ENCODE data around the gene RPS10. TPM values are rescaled to one million over a fixed set of nuclear protein-coding genes. Genes with fewer than 3 reads are reported as not detected.
"Not testable (repeated sequence)": the region's sequence is repeated elsewhere in the genome, so short reads cannot be mapped to it uniquely, and the experiment has no call there.

RPS10 gene
- total RNA-seq, 1 experiment from 2014 or later = 2,553 TPM

GRCh38 chr6:34416877-34417371 lies 8.9 kb downstream of the RPS10 start:
- in situ Hi-C loops (cut with HindIII; ENCODE audit: low pct_unique_long_range_greater_than_20kb, low sequenced_read_pairs) = no loop called here
- DNase-seq (ENCODE audit: low read depth, low spot score) = no peak

- DNase-seq (ENCODE audit: low read depth, low spot score) = peak; percentile 87
- in situ Hi-C loops (cut with HindIII; ENCODE audit: low pct_unique_long_range_greater_than_20kb, low sequenced_read_pairs) = no loop called here
Measured at GRCh38 chr6:34414999-34415858, 10.6 kb downstream of the RPS10 start.

DNA sequence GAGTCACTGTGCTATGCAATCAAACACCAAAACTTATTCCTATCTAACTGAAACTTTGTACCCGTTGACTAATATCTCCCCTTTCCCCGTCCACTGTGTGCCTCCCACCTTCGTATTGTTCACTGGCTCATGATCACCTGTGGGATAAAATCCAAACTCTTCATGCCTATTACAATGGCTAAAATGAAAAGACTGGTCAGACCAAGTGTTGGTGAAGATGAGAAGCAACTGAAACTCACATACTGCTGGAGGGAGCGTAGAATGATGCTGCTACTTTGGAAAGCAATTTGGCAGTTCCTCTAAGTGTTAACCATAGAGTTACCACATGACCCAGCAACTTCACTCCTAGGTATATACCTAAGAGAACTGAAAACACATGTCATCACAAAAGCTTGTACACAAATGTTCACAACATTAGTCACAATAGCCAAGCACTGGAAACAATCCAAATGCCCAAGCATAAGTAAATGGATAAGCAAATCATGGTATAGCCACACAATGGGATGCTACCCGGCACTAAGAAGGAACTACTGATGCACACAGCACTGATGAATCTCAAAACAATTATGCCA lies 13.1 kb downstream of the RPS10 start:
- no peak for DNase-seq (ENCODE audit: low read depth, low spot score)
- in situ Hi-C loops (cut with HindIII; ENCODE audit: low pct_unique_long_range_greater_than_20kb, low sequenced_read_pairs) = no loop called here

GRCh38 chr6:34412016-34412415 lies 13.9 kb downstream of the RPS10 start:
- DNase-seq (ENCODE audit: low read depth, low spot score) = peak; percentile 97
- in situ Hi-C loops (cut with HindIII; ENCODE audit: low pct_unique_long_range_greater_than_20kb, low sequenced_read_pairs) = no loop called here

DNA sequence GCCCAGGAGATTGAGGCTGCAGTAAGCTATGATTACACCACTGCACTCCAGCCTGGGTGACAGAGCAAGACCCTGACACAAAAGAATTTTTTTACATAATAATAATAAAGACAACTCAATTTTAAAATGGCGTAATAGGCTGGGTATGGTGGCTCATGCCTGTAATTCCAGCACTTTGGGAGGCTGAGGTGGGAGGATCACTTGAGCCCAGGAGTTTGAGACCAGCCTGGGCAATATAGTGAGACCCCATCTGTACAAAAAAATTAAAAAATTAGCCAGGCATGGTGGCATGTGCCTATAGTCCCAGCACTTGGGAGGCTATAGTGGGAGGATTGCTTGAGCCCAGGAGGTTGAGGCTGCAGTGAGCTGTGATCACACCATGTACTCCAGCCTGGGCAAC lies 18.0 kb downstream of the RPS10 start:
- in situ Hi-C loops (cut with HindIII; ENCODE audit: low pct_unique_long_range_greater_than_20kb, low sequenced_read_pairs); DNase-seq (ENCODE audit: low read depth, low spot score): not testable (repeated sequence)

DNA sequence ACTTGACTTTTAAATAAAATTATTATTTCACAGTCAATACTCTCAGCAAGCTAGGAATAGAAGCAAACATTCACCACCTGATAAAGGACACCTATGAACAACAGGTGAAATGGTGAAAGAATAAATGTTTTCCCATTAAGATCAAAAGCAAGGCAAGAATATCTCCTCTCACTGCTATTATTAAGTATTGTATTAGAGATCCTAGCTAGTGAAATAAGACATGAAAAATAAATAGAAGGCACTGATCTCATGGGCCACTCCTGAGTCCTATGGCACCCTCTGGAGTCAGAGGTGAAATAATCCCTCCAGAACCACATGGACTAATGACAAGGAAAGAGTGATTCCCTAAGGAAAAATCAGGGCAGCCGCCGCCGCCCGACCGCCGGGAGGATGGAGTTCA lies 29.4 kb downstream of the RPS10 start:
- in situ Hi-C loops (cut with HindIII; ENCODE audit: low pct_unique_long_range_greater_than_20kb, low sequenced_read_pairs) = no loop called here

GRCh38 chr6:34393966-34394305 lies 31.9 kb downstream of the RPS10 start:
- DNase-seq (ENCODE audit: low read depth, low spot score) = no peak
- in situ Hi-C loops (cut with HindIII; ENCODE audit: low pct_unique_long_range_greater_than_20kb, low sequenced_read_pairs) = no loop called here

More for the DNA sequence above, 29.4 kb downstream of the RPS10 start:
- DNase-seq (ENCODE audit: low read depth, low spot score) = no peak

DNA sequence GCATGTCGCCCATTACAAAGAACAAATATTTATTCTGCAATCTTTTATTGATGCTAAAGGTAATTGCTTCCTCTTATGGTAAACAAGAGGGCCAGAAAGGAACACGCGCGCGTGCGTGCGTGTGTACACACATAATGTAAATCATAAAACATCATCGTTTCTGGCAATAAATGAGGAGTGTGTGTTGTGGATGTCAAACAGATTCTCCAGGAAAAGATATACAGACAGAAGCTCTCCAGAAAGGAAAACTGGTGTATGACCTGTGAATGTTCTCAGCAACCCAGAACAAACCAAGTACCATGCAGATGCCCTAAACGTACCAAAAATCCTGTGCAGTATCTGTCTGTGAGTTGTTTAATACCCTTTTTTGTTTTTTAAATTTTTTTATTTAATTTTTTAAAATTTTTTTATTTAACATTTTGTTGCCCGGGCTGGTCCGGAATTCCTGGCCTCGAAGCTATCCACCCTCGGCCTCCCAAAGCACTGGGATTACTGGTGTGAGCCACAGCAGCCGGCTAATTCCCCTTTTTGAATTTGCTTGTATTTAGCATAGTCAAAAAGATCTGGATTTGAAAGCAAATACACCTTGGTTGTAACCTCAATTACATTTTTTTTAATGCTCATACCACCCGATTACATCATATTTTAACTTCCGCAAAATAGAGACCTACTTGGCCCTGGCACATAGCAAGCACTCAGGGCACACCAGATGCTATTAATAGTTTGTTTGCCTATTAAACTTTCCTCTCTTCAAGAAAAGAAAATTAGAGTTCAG lies 32.5 kb downstream of the RPS10 start:
- no peak for DNase-seq (ENCODE audit: low read depth, low spot score)
- in situ Hi-C loops (cut with HindIII; ENCODE audit: low pct_unique_long_range_greater_than_20kb, low sequenced_read_pairs) = no loop called here

- in situ Hi-C loops (cut with HindIII; ENCODE audit: low pct_unique_long_range_greater_than_20kb, low sequenced_read_pairs) = no loop called here
- peak; percentile 91 for DNase-seq (ENCODE audit: low read depth, low spot score)
Measured at GRCh38 chr6:34392497-34393190, 33.2 kb downstream of the RPS10 start, which contains the start of gene NUDT3. Gene NUDT3, minus strand, starts transcription at chr6:34392669. Its CDS starts 307 bp downstream, at chr6:34392362.

GRCh38 chr6:34391786-34392496 lies 33.9 kb downstream of the RPS10 start:
- in situ Hi-C loops (cut with HindIII; ENCODE audit: low pct_unique_long_range_greater_than_20kb, low sequenced_read_pairs) = no loop called here
- DNase-seq (ENCODE audit: low read depth, low spot score) = peak; percentile 58

- DNase-seq (ENCODE audit: low read depth, low spot score) = no peak
- in situ Hi-C loops (cut with HindIII; ENCODE audit: low pct_unique_long_range_greater_than_20kb, low sequenced_read_pairs) = no loop called here
Measured at GRCh38 chr6:34391473-34391785, 34.4 kb downstream of the RPS10 start.

GRCh38 chr6:34390531-34391472 lies 35.1 kb downstream of the RPS10 start:
- DNase-seq (ENCODE audit: low read depth, low spot score) = peak; percentile 59

GRCh38 chr6:34389034-34389433 lies 36.8 kb downstream of the RPS10 start:
- DNase-seq (ENCODE audit: low read depth, low spot score) = no peak
- in situ Hi-C loops (cut with HindIII; ENCODE audit: low pct_unique_long_range_greater_than_20kb, low sequenced_read_pairs) = no loop called here

More at GRCh38 chr6:34390531-34391472, 35.1 kb downstream of the RPS10 start:
- in situ Hi-C loops (cut with HindIII; ENCODE audit: low pct_unique_long_range_greater_than_20kb, low sequenced_read_pairs) = no loop called here

DNA sequence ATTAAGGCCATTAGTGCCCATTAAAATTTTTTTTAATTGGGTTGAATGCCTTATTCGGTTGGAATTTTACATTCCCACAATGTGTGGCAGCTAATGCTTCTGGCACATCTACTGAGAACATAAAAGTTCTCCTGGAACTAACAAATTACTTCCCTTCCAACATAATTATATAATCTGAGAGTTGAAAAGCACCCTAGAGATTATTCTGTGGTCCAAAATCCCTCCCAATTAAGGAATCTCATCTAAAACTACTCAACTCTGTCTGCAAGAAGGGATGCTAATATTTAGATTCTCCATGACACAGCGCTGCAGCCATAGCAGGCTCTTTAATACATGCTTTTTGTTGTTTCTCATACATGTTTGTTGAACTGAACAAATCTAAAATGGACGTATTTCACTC lies 37.4 kb downstream of the RPS10 start:
- DNase-seq (ENCODE audit: low read depth, low spot score) = no peak
- in situ Hi-C loops (cut with HindIII; ENCODE audit: low pct_unique_long_range_greater_than_20kb, low sequenced_read_pairs) = no loop called here

DNA sequence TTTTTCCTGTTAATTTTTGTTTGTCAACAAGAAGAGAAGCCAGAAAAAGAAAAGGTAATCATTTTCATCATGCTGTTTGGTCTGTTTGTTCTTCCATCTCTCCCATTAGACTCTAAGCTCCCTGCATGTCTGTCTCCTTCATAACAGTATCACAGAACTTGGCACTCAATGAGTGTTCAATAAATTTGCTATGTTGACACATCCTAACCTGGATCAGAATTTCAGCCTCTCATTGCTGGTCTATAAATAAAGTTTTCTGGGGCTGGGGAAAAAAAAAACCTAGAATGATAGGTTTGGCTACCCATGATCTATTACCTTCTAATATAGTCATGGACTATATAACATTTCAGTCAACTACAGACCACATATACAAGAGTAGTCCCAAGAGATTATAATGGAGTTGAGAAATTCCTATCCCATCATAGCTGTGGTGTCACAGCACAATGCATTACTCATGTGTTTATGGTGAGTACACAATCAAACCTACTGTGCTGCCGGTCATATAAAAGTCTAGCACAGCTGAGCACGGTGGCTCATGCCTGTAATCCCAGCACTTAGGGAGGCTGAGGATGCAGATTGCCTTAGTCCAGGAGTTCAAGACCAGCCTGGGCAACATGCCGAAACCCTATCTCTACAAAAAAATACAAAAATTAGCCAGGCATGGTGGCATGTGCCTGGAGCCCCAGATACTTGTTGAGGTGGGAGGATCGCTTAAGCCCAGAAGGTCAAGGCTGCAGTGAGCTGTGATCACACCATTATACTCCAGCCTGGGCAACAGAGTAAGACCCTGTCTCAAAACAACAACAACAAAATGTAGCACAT lies 39.3 kb downstream of the RPS10 start:
- in situ Hi-C loops (cut with HindIII; ENCODE audit: low pct_unique_long_range_greater_than_20kb, low sequenced_read_pairs) = no loop called here
- peak; percentile 93 for DNase-seq (ENCODE audit: low read depth, low spot score)

Data from SK-MEL-5 (cell line).